GM12873 (cell line): ENCODE measurements around the gene ACVR1B.

Source experiments
- CTCF ChIP-seq: IDR thresholded peaks from 2 replicates; pipeline ENCODE4 v1.5.1; 2012; ENCODE audit warnings: low read depth, mild to moderate bottlenecking, moderate library complexity, low read length, control low read depth; ENCODE audit not compliant: insufficient read depth; ENCODE audit errors: missing control alignments

ACVR1B gene

DNA sequence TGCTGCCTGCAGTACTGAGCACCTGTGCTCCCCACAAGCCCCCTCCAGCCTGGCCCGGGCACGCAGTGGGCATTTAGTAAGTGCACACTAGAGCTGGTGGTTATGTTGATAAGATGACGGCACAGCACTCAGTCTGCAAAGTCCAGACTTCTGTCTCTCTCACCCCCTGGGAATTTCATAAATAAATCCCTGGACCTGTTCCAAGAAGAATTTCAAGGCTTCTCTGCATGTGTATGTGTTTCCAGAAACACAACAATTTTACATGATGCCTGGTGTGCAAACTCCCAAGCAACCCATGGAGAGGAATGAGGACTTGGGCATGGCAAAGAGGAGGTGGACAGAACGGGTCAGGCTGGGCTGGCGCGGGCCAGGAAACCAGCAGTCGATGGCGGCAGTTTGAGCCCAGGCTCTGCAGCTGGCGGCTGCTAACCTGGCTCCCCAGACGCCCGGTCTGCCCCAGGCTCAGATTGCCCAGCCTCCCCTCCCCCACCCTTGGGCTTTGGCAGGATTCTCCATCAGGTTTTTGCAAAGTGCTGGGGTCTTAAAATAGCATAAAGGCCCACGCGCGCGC is 10.4 kb upstream of the ACVR1B start:
- no peak for TF ChIP-seq CTCF

GRCh38 chr12:51941604-51942003 is 9.9 kb upstream of the ACVR1B start:
- no peak for TF ChIP-seq CTCF

DNA sequence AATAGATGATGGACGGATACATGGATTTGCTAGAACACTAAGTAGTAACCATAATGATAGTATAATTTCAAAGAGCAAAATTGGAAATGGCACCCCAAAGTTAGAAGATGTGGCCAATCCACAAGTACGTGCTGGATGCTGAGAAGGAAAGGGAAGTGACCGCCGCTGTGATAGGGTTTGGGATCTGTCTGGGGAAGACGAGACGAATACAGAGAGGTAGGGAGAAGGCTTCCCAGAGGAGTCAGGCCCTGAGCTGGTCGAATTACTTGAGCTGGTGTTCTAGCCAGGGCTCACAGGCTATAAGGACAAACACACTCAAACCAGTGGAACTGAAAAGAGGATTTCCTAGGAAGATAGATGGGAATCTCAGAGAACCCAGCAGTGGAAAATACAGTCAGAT is 9.4 kb upstream of the ACVR1B start:
- TF ChIP-seq CTCF = no peak

DNA sequence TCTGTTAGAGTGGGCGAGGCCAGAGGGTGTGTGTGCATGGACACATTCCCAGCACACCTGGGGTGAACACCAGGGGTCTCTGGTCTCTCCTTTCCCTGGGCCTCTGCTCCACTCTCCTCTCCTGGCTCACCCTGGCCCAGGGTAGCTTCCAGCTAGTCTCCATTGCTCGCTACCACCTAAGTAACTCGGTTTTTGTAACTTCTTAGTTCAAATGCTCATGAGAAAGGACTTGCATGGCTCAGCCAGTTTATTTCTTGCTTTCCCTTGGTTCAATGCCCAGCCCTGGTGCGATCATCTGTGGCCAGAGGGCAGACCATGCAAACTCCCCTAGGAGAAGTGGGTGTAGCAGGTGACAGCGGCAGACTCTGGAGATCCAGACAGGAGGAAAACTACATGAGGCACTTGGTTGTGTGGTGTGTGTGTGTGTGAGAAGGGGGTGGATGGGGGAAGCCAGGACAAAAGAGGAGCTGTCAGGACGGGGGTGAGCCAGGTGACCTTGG is 8.9 kb upstream of the ACVR1B start:
- TF ChIP-seq CTCF = no peak

GRCh38 chr12:51943346-51943745 is 8.2 kb upstream of the ACVR1B start:
- TF ChIP-seq CTCF = no peak

DNA sequence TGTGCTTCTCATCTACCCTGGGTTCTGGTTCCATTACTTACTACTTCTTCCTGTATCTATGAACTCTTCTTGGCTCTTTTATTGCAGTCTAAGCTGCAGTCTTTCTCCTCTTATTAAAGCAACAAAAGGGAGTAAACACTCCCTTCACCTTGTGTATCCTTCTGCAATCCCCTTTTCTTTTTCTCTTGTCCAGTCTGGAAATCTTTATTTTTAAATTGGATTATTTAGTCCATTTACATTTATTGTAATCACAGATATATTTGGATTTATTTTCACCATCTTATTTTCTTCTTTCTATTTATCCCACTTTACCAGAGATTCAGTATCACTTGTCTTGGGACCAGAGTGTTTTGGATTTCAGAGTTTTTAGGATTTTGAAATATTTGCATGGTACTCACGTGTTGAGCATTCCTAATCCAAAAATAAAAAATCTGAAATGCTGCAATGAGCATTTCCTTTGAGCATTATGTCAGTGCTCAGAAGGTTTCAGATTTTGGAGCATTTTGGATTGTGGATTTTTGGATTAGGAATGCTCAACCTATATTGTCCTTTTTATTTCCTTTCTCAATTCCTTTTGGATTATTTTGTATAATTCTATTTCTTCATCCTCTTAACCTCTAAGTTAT is 6.8 kb upstream of the ACVR1B start:
- TF ChIP-seq CTCF = no peak

- no peak for TF ChIP-seq CTCF
These were observed 4.1 kb upstream of the ACVR1B start for GRCh38 chr12:51947246-51947996.
